SK-N-SH (cell line): ENCODE measurements around the gene NRDE2. TPM values are rescaled to one million over a fixed set of nuclear protein-coding genes. Genes with fewer than 3 reads are reported as not detected.

ENCODE experiments used
- CTCF ChIA-PET: fragments of 300-600, 350-600 bp; formaldehyde crosslinking; extraction: SDS; loops from one replicate; lab custom pipeline; 2021; lab: Yijun Ruan, JAX
- POLR2A ChIA-PET: fragments of 350-600 bp; sonication (Branson Sonifier 250); formaldehyde crosslinking; extraction: SDS; loops from one replicate; lab custom pipeline; 2020; ENCODE audit warnings: antibody characterized with exemption, inconsistent platforms; lab: Yijun Ruan, JAX
- DNase-seq: peaks from one replicate; pipeline ENCODE4 v3.0.0; 2012
- H2AFZ ChIP-seq: fragments of 200-600 bp; sonication (generic); 2 replicates; pipeline ENCODE4 v1.8.1; 2016; ENCODE audit warnings: antibody characterized with exemption, mild to moderate bottlenecking, low read depth
- H3F3A ChIP-seq: fragments of 200-600 bp; sonication (generic); replicated peaks from 2 replicates; pipeline ENCODE3; 2016; ENCODE audit warnings: antibody characterized with exemption, mild to moderate bottlenecking; ENCODE audit not compliant: insufficient read depth
- H3K27ac ChIP-seq, 2 experiments: fragments of 200-500 bp in 1 of 2; fragments of 200-600 bp in 1 of 2; sonication (Bioruptor generic) in 1 of 2; sonication (generic), shearing (Covaris generic) in 1 of 2; 2 replicates each; pipeline versions ENCODE4 v1.5.1 to v1.6.1; 2014 to 2016; ENCODE audit warnings: low read depth in 2 of 2, inconsistent platforms in 1 of 2, low read length in 1 of 2, mild to moderate bottlenecking in 1 of 2, mixed read lengths in 1 of 2
- H3K27me3 ChIP-seq: fragments of 200-600 bp; sonication (generic), shearing (Covaris generic); 2 replicates; pipeline ENCODE4 v1.6.1; 2016; ENCODE audit warnings: mixed run types; ENCODE audit not compliant: insufficient read depth
- H3K36me3 ChIP-seq, 2 experiments: fragments of 200-500 bp in 1 of 2; fragments of 200-600 bp in 1 of 2; sonication (Bioruptor generic) in 1 of 2; sonication (generic) in 1 of 2; replicated peaks in 1 of 2; 2 replicates each; pipeline versions ENCODE3 to v1.5.1; 2014 to 2016; ENCODE audit warnings: low read length in 1 of 2, mild to moderate bottlenecking in 1 of 2; ENCODE audit not compliant: insufficient read depth in 2 of 2, control insufficient read depth in 1 of 2
- H3K4me1 ChIP-seq, 2 experiments: fragments of 200-500 bp in 1 of 2; fragments of 200-600 bp in 1 of 2; sonication (Bioruptor generic) in 1 of 2; sonication (generic), shearing (Covaris generic) in 1 of 2; 2 replicates each; pipeline versions ENCODE4 v1.5.1 to v1.6.1; 2014 to 2016; ENCODE audit warnings: low read depth in 1 of 2, low read length in 1 of 2, mixed run types in 1 of 2; ENCODE audit not compliant: insufficient read depth in 2 of 2, control insufficient read depth in 1 of 2
- H3K4me2 ChIP-seq: fragments of 200-600 bp; sonication (generic), shearing (Covaris generic); 2 replicates; pipeline ENCODE4 v1.6.1; 2017; ENCODE audit warnings: mixed run types
- H3K4me3 ChIP-seq, 2 experiments: fragments of 200-500 bp in 1 of 2; fragments of 200-600 bp in 1 of 2; sonication (Bioruptor generic) in 1 of 2; sonication (generic), shearing (Covaris generic) in 1 of 2; 2 replicates each; pipeline versions ENCODE4 v1.5.1 to v1.8.1; 2014 to 2016; ENCODE audit warnings: low read depth in 2 of 2, inconsistent platforms in 1 of 2, low read length in 1 of 2, mild to moderate bottlenecking in 1 of 2, mixed read lengths in 1 of 2, moderate library complexity in 1 of 2
- H3K79me2 ChIP-seq: fragments of 200-600 bp; sonication (generic); 2 replicates; pipeline ENCODE4 v1.8.1; 2017; ENCODE audit warnings: mild to moderate bottlenecking; ENCODE audit not compliant: insufficient read depth
- H3K9ac ChIP-seq: fragments of 200-600 bp; sonication (generic); 2 replicates; pipeline ENCODE4 v1.6.1; 2017; ENCODE audit warnings: mixed run types
- H3K9me2 ChIP-seq: fragments of 200-600 bp; sonication (generic); 2 replicates; pipeline ENCODE4 v1.6.1; 2017; ENCODE audit warnings: mixed run types
- H3K9me3 ChIP-seq: fragments of 200-600 bp; sonication (generic); 2 replicates; pipeline ENCODE4 v1.6.1; 2017; ENCODE audit warnings: mixed run types, mild to moderate bottlenecking, moderate library complexity
- H4K20me1 ChIP-seq: fragments of 200-600 bp; sonication (generic); 2 replicates; pipeline ENCODE4 v1.6.1; 2017; ENCODE audit warnings: mild to moderate bottlenecking, mixed run types; ENCODE audit not compliant: insufficient read depth
- FOSL2 ChIP-seq: IDR thresholded peaks from 2 replicates; pipeline ENCODE4 v1.4.0; 2012; ENCODE audit warnings: low read depth, mild to moderate bottlenecking, moderate library complexity, borderline replicate concordance
- FOXM1 ChIP-seq: IDR thresholded peaks from 2 replicates; pipeline ENCODE4 v1.4.0; 2012; ENCODE audit warnings: low read depth, mild to moderate bottlenecking
- GABPA ChIP-seq: IDR thresholded peaks from 2 replicates; pipeline ENCODE4 v1.4.0; 2012; ENCODE audit warnings: low read depth, mild to moderate bottlenecking
- IRF3 ChIP-seq: fragments of 150-350 bp; IDR thresholded peaks from 2 replicates; pipeline ENCODE4 v1.6.1; 2016; ENCODE audit warnings: mild to moderate bottlenecking, low read depth, low read length
- JUND ChIP-seq: IDR thresholded peaks from 2 replicates; pipeline ENCODE4 v1.4.0; 2012
- MAX ChIP-seq: IDR thresholded peaks from 2 replicates; pipeline ENCODE4 v1.4.0; 2012; ENCODE audit warnings: low read depth
- MEF2A ChIP-seq: IDR thresholded peaks from 2 replicates; pipeline ENCODE4 v1.4.0; 2012; ENCODE audit warnings: low read depth, borderline replicate concordance
- MXI1 ChIP-seq: IDR thresholded peaks from 2 replicates; pipeline ENCODE4 v1.6.1; 2012; ENCODE audit warnings: mild to moderate bottlenecking, low read depth, low read length, improper control_type of control experiment
- NRF1 ChIP-seq: IDR thresholded peaks from 2 replicates; pipeline ENCODE4 v1.6.1; 2012; ENCODE audit warnings: low read depth, mild to moderate bottlenecking, low read length
- POLR2AphosphoS5 ChIP-seq: IDR thresholded peaks from 2 replicates; pipeline ENCODE4 v1.6.1; 2012; ENCODE audit warnings: low read depth, low read length
- REST ChIP-seq: IDR thresholded peaks from 2 replicates; pipeline ENCODE4 v1.6.1; 2012; ENCODE audit warnings: mild to moderate bottlenecking, low read depth, low read length, moderate library complexity
- RFX5 ChIP-seq: IDR thresholded peaks from 2 replicates; pipeline ENCODE4 v1.6.1; 2012; ENCODE audit warnings: mild to moderate bottlenecking, improper control_type of control experiment, low read length
- SIN3A ChIP-seq: IDR thresholded peaks from 2 replicates; pipeline ENCODE4 v1.6.1; 2012; ENCODE audit warnings: low read depth, mild to moderate bottlenecking, low read length, moderate library complexity, borderline replicate concordance
- TEAD4 ChIP-seq: IDR thresholded peaks from 2 replicates; pipeline ENCODE4 v1.4.0; 2012; ENCODE audit warnings: mild to moderate bottlenecking, borderline replicate concordance; ENCODE audit not compliant: insufficient read depth
- USF1 ChIP-seq: IDR thresholded peaks from 2 replicates; pipeline ENCODE4 v1.4.0; 2012; ENCODE audit warnings: low read depth, borderline replicate concordance
- WGBS: methylation state at CpG from one replicate; pipeline ENCODE4 v1.1.6; 2017; ENCODE audit warnings: low lambda C conversion rate; 5-methylcytosine and 5-hydroxymethylcytosine counted together
- polyA plus RNA-seq, 3 experiments: library from polyadenylated mRNA; depleted of rRNA; stranded (reverse); fragments of >200 nt; gene quantifications; 2 replicates each; pipeline ENCODE4 v1.2.3, GENCODE V29; 2012

Gene NRDE2
- polyA plus RNA-seq, 1 of the 3 experiments (the other 2 are of a cell fraction), result 11.3 TPM

- POLR2A ChIA-PET, result no interaction called here
- no peak overlapping the region for H3K27ac ChIP-seq
- H3F3A ChIP-seq, result peaks cover 12% of the 10 kb centered on the region
- H2AFZ ChIP-seq, result no peak overlapping the region
- no peaks in the 10 kb centered on the region for H3K79me2 ChIP-seq
- no peak overlapping the region for H3K9ac ChIP-seq
- H3K27me3 ChIP-seq, result no peaks in the 10 kb centered on the region
- no peak overlapping the region for H3K4me3 ChIP-seq
- no peaks in the 10 kb centered on the region for H3K9me3 ChIP-seq
- peaks cover 23 to 44% of the 10 kb centered on the region in 2 experiments for H3K36me3 ChIP-seq
- WGBS, result 96% methylated on average over 4 of the region's 4 CpGs
- H4K20me1 ChIP-seq, result 0 out of 2 replicates have a peak, but pooled peaks cover 3% of the 10 kb centered on the region
- no peaks in the 10 kb centered on the region for H3K9me2 ChIP-seq
- TF ChIP-seq FOSL2 (no peak), MEF2A (no peak), TEAD4 (no peak), NRF1 (no peak), IRF3 (no peak), USF1 (no peak)
- TF ChIP-seq, all 33 proteins: peak for 0
- CTCF ChIA-PET, result interaction anchor here (1.0 kb wide), 1 partner anchor 95 kb away, joined by 3 read pairs; no protein-coding TSS in a partner anchor
- Histone ChIP-seq H3K4me2 (no peak overlapping the region), H3K4me1 (no peaks in the 10 kb centered on the region; a peak in 1 of 4 replicates)
- DNase-seq, result no peak
Measured at GRCh38 chr14:90305176-90305601, 26.6 kb downstream of the NRDE2 start.

GRCh38 chr14:90304502-90304901 lies 27.2 kb downstream of the NRDE2 start:
- H3K4me1 ChIP-seq, result no peaks in the 10 kb centered on the region; a peak in 1 of 4 replicates
- DNase-seq, result no peak
- no peak overlapping the region for H3K4me3 ChIP-seq
- H3K9ac ChIP-seq, result no peak overlapping the region
- H3K9me2 ChIP-seq, result no peaks in the 10 kb centered on the region
- POLR2A ChIA-PET, result no interaction called here
- H3K79me2 ChIP-seq, result no peaks in the 10 kb centered on the region
- H3K4me2 ChIP-seq, result no peak overlapping the region
- CTCF ChIA-PET, result no interaction called here
- no peak overlapping the region for H2AFZ ChIP-seq
- peaks cover 12% of the 10 kb centered on the region for H3F3A ChIP-seq
- H3K27me3 ChIP-seq, result no peaks in the 10 kb centered on the region
- no peak overlapping the region for H3K27ac ChIP-seq
- 0 out of 2 replicates have a peak, but pooled peaks cover 3% of the 10 kb centered on the region for H4K20me1 ChIP-seq
- H3K9me3 ChIP-seq, result no peaks in the 10 kb centered on the region
- H3K36me3 ChIP-seq, result peaks cover 20 to 46% of the 10 kb centered on the region in 2 experiments
- TF ChIP-seq RFX5 (no peak), IRF3 (no peak), JUND (no peak), POLR2AphosphoS5 (no peak), MXI1 (no peak), MAX (no peak), FOXM1 (no peak), GABPA (no peak), REST (no peak), SIN3A (no peak)
- TF ChIP-seq, all 33 proteins: peak for 0
